Transverse colon (tissue), 4 donors: ENCODE measurements around the gene MRPL37. TPM values are rescaled to one million over a fixed set of nuclear protein-coding genes. Genes with fewer than 3 reads are reported as not detected.

Experiments
- DNase-seq: peaks from one replicate; pipeline ENCODE4 v3.0.0-alpha.2; 2019
- H3K27ac ChIP-seq, 4 donors: fragments of 200-600 bp; sonication (generic); 2 replicates each; pipeline ENCODE4 v1.5.1; 2016 to 2018; ENCODE audit warnings: inconsistent platforms in 4 of 4
- H3K27me3 ChIP-seq: fragments of 200-600 bp; sonication (generic); 2 replicates; pipeline ENCODE4 v1.5.1; 2017; ENCODE audit warnings: inconsistent platforms
- H3K36me3 ChIP-seq, 4 donors: fragments of 200-600 bp; sonication (generic); 2 replicates each; pipeline ENCODE4 v1.5.1; 2017 to 2019; ENCODE audit warnings: inconsistent platforms in 4 of 4
- H3K4me1 ChIP-seq, 4 donors: fragments of 200-600 bp; sonication (generic); 2 replicates each; pipeline ENCODE4 v1.5.1; 2017 to 2020; ENCODE audit warnings: inconsistent platforms in 4 of 4
- H3K4me3 ChIP-seq, 4 donors: fragments of 200-600 bp; sonication (generic); 1 replicate in 1 of 4; 2 replicates in 3 of 4; pipeline versions ENCODE4 v1.5.1 to v1.6.1; 2017 to 2019; ENCODE audit warnings: inconsistent platforms in 4 of 4
- H3K9me3 ChIP-seq, 2 donors: fragments of 200-600 bp; sonication (generic); 2 replicates each; pipeline ENCODE4 v1.5.1; 2017 to 2019; ENCODE audit warnings: inconsistent platforms in 2 of 2
- CTCF ChIP-seq, 5 experiments: fragments of 200-600 bp in 3 of 5; fragments of 450-650 bp in 2 of 5; sonication (generic) in 3 of 5; IDR thresholded peaks; 1 replicate in 2 of 5; 2 replicates in 3 of 5; pipeline ENCODE4 v1.5.1; 2016 to 2017; ENCODE audit warnings: antibody characterized with exemption in 5 of 5, inconsistent platforms in 3 of 5, mild to moderate bottlenecking in 2 of 5, moderate library complexity in 1 of 5
- EP300 ChIP-seq: sonication (generic); formaldehyde crosslinking; IDR thresholded peaks from one replicate; pipeline ENCODE4 v1.6.1; 2017; ENCODE audit warnings: antibody characterized with exemption, low read depth
- POLR2A ChIP-seq: fragments of 450-650 bp; IDR thresholded peaks from one replicate; pipeline ENCODE4 v1.6.1; 2016; ENCODE audit warnings: antibody characterized with exemption, mild to moderate bottlenecking, moderate library complexity
- POLR2AphosphoS5 ChIP-seq, 3 donors: sonication (generic); formaldehyde crosslinking; IDR thresholded peaks; one replicate each; pipeline ENCODE4 v1.6.1; 2016; ENCODE audit warnings: antibody characterized with exemption in 3 of 3
- WGBS, 2 donors: methylation state at CpG; one replicate each; pipeline ENCODE4 v1.1.5; 2018; ENCODE audit warnings: low coverage in 1 of 2; 5-methylcytosine and 5-hydroxymethylcytosine counted together
- in situ Hi-C, 4 donors: fragments of 200-750 bp; cut with MboI; loops; one replicate each; pipeline versions ENCODE4 v1.15.0 to v1.15.1; 2017; ENCODE audit warnings: low sequenced_read_pairs in 3 of 4, low pct_ligation_motif_present in 1 of 4, low pct_unique_long_range_greater_than_20kb in 1 of 4
- intact Hi-C: fragments of 100-400 bp; cut with DNase I; formaldehyde crosslinking; loops from one replicate; pipeline ENCODE4 v1.15.1; 2023; ENCODE audit warnings: low total_unique reads
- total RNA-seq, 4 donors: library from RNA; depleted of rRNA; stranded (reverse); fragments of >200 nt; gene quantifications; one replicate each; pipeline ENCODE4 v1.1.0, GENCODE V29; 2016

Gene MRPL37
- total RNA-seq, 4 donors from 2014 or later: 9.7 to 122 (median 57.8) TPM

GRCh38 chr1:54168206-54168965 lies 31.6 kb upstream of the MRPL37 start:
- H3K4me3 ChIP-seq: no peak overlapping the region
- WGBS, 2 donors: 95% methylated on average over 7 of the region's 8 CpGs; no CpG with 5 or more reads in 1 of the 2 donors
- peaks cover 0 to 8% (median 4%) of the 10 kb centered on the region in 4 donors for H3K4me1 ChIP-seq
- H3K27me3 ChIP-seq: no peaks in the 10 kb centered on the region
- no peaks in the 10 kb centered on the region for H3K9me3 ChIP-seq
- no peaks in the 10 kb centered on the region for H3K36me3 ChIP-seq
- intact Hi-C loops: no loop called here
- TF ChIP-seq POLR2A: no peak
- TF ChIP-seq EP300: no peak
- no peak for TF ChIP-seq POLR2AphosphoS5 (IDR thresholded peaks at IDR 0.05)
- TF ChIP-seq CTCF (IDR thresholded peaks at IDR 0.05): no peak
- no peak for DNase-seq
- H3K27ac ChIP-seq: no peak overlapping the region
- in situ Hi-C loops: no loop called here

- 73 to 81% methylated on average over 3 of the region's 3 CpGs for WGBS, 2 donors
Observed at GRCh38 chr1:54169068-54169467, 30.9 kb upstream of the MRPL37 start.

GRCh38 chr1:54171016-54171415 lies 29.0 kb upstream of the MRPL37 start:
- Histone ChIP-seq H3K27me3 (no peaks in the 10 kb centered on the region), H3K4me3 (no peak overlapping the region), H3K4me1 (no peaks in the 10 kb centered on the region), H3K9me3 (no peaks in the 10 kb centered on the region), H3K27ac (no peak overlapping the region), H3K36me3 (no peaks in the 10 kb centered on the region)
- DNase-seq: no peak
- intact Hi-C loops (no loop called here), in situ Hi-C loops (no loop called here)
- 83 to 87% methylated on average over 1 to 8 of the region's 8 CpGs for WGBS, 2 donors
- TF ChIP-seq EP300: no peak
- TF ChIP-seq POLR2AphosphoS5 (IDR thresholded peaks at IDR 0.05): no peak
- TF ChIP-seq CTCF (IDR thresholded peaks at IDR 0.05): no peak
- TF ChIP-seq POLR2A: no peak

More at GRCh38 chr1:54169068-54169467, 30.9 kb upstream of the MRPL37 start:
- no peaks in the 10 kb centered on the region for H3K9me3 ChIP-seq
- peaks cover 0 to 1% (median 0%) of the 10 kb centered on the region in 4 donors for H3K4me1 ChIP-seq
- no peak overlapping the region for H3K27ac ChIP-seq
- no peak for DNase-seq
- TF ChIP-seq POLR2AphosphoS5 (IDR thresholded peaks at IDR 0.05): no peak
- no peak for TF ChIP-seq CTCF (IDR thresholded peaks at IDR 0.05)
- no peak for TF ChIP-seq POLR2A
- TF ChIP-seq EP300: no peak
- no peak overlapping the region for H3K4me3 ChIP-seq
- in situ Hi-C loops: no loop called here
- no peaks in the 10 kb centered on the region for H3K27me3 ChIP-seq
- intact Hi-C loops: no loop called here
- no peaks in the 10 kb centered on the region for H3K36me3 ChIP-seq

GRCh38 chr1:54171606-54172005 lies 28.4 kb upstream of the MRPL37 start:
- no peak overlapping the region for H3K4me3 ChIP-seq
- H3K36me3 ChIP-seq: no peaks in the 10 kb centered on the region
- intact Hi-C loops: no loop called here
- no peak overlapping the region for H3K27ac ChIP-seq
- DNase-seq: no peak
- no peaks in the 10 kb centered on the region for H3K4me1 ChIP-seq
- 95% methylated on average over 8 of the region's 8 CpGs; no CpG with 5 or more reads in 1 of the 2 donors for WGBS, 2 donors
- TF ChIP-seq POLR2AphosphoS5 (IDR thresholded peaks at IDR 0.05) (no peak), POLR2A (no peak), CTCF (IDR thresholded peaks at IDR 0.05) (no peak), EP300 (no peak)
- in situ Hi-C loops: no loop called here
- H3K9me3 ChIP-seq: no peaks in the 10 kb centered on the region
- H3K27me3 ChIP-seq: no peaks in the 10 kb centered on the region
